ENCODE data around the gene C1orf232. TPM values are rescaled to one million over a fixed set of nuclear protein-coding genes. Genes with fewer than 3 reads are reported as not detected.

The C1orf232 gene
- not detected in 2 replicates for total RNA-seq

DNA sequence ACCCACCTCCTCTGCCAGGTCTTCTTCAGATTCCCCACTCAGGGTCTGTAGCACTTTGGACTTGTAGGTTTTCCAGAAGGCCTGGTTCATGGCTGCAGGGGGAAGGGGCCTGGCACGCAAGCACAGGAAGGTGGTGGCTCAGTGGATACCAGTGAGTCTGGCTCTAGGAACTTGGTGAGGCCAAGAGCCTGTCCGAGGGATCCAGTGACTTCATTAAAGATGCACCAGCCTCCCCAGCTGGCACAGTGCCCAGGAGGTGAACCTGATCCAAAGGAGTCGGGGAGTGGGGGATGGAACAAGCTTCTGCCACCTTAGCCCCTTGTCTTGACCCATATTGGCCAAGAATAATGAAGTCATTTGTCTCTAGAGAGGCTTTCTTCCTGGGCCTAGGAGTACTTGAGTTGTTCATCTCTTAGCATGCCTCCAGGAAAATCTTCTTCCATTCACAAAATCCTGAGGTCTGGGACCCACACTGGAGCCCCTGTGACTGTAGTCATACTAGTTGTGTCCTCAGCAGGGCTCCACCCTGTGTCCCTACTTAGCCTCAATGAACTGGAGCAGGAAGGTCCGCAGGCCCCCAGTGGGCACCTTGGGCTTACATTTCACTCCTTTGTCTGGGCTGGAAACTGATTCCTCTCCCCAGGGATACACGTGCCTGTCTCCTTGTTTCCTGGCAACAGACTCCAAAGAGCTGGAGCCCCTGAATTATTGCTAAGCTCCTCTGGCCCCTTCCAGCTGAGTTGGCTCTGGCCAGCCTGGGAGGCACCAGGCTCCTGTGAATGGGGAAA lies at the start of gene C1orf232:
TSS of gene C1orf232 (minus strand) at position 554 of the 788 bp plus-strand sequence. CDS start at position 90, 464 bp downstream.

DNA sequence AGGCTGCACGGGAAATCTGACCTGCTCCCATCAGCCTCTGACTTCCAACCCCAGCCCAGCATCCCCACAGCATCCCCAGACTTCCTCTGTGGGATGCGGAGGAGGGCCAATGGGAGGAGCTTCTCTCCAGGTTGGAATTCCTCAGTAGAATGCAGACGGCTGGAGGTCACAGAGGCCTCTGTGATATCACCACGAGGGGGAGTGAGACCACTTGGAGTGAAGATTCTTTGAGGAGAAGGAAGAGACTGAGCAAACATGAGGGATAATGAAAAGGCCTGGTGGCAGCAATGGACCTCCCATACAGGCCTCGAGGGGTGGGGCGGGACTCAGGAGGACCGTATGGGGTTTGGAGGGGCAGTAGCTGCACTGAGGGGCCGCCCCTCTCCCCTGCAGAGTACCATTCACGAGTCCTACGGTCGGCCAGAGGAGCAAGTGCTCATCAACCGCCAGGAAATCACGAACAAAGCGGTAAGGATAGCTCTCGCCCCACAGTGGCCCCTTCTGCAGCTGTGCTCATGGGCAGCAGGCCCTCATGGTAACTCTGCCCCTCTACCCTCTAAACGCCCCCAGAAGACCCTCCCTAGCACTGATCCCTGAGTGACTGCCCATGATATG lies 21.7 kb upstream of the C1orf232 start, which contains the start of gene CATSPER4:
TSS of gene CATSPER4 (plus strand) at position 230 of the 615 bp plus-strand sequence. CDS start at position 256, 26 bp downstream.

DNA sequence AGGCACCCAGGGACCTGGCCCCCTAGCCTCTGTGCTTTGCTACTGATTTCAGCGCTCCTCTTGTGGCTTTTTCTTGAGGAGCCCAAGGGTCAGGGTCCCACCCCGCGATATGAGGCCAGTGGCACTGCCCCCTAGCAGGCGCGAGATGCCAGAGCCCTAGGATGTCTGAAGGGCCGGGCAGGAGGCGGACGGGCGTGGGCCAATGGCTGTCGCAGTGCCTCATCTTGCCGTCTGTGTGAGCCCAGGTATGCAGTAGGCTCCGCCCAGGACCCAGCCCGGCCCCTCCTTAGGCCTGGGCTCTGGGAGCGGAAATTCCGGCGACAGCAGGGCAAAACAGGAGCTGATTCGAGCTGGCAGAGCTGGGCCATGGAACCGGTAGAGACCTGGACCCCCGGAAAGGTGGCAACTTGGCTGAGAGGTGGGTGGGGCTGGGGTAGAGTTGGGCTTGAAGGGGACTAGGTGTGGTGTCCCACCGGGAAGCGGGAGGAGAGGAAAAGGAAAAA lies 8.5 kb upstream of the C1orf232 start, which contains the start of gene CNKSR1:
TSS of gene CNKSR1 (plus strand) at position 310 of the 503 bp plus-strand sequence. CDS start at position 367, 57 bp downstream.

DNA sequence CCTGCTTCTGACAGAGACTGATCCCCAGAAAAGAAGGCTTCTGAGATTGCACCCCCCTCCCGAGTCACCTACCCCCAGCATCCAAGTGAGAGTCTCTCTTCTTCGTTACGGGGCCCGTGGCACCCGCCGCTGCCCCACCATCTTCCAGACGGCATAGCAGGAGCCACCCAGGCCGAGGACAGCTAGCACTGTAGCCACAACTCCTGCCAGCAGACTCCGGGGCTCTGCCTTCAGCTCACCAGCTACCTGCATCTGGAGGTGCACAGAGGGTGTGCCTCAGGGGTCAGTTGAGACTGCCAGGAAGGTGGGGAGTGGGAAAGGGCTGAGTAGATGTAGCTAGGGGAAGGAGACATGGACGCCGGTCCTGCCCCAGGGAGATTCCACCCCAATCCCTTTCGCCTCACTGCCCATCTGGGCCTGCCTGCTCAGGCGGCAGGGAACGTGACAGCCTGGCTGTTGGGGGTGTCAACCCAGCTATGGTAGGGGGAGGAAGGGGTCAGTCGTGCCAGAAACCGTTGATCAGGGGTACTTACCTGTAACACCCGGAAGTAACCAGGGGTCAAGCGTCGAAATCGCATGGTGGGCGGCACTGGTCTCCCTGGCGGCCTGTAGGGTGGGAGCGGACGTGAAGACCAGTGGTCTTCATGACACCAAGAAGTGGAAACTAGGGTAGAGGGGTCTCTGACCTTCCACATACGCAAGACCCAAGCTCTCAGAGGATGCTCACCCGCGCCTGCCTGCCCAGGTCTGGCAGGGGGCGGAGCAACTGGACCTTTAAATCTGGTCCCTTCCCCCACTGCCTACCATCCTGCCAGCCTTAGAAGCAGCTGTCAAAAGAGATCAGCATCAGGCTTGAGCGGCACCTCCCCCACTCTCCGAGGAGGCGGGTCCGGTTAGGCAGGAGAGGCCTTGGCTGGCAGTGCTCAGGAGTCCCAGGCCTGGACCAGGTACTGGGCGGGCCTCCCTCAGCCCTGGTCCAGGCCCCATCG lies 2.6 kb upstream of the C1orf232 start, which contains the start of gene ZNF593OS:
TSS of gene ZNF593OS (minus strand) at position 749 of the 989 bp plus-strand sequence. CDS start at position 578, 171 bp downstream.

DNA sequence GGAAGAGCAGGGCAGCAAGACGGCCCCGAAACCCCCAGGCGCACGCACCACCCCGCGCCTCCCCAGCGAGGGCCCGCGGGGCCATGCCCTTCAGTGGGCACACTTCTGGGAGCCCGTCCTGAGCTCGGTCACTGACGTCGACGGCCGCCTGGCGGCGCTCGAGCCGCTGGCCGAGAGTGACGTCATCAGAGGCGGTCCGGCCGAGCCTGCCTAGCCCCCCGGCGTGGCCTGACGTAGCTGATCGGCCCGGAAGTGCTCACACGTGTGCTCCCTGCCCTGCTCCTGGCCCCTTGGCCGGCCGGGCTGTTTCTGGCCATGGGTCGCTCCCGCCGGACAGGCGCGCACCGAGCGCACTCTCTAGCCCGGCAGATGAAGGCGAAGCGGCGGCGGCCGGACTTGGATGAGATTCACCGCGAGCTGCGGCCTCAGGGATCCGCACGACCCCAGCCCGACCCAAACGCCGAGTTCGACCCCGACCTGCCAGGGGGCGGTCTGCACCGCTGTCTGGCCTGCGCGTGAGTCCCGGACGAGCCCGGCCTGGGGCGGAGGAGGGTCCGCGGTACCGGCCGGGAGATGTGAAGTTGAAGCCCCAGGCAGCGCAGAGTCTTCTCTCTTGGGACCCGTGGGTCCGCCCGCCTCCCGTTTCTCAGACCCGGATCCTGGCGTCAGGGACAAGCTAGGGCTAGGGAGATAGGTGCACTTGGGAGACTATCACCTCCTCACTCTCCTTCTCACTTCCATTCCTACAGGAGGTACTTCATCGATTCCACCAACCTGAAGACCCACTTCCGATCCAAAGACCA lies 1.1 kb upstream of the C1orf232 start, which contains the start of gene ZNF593:
TSS of gene ZNF593 (plus strand) at position 240 of the 803 bp plus-strand sequence. CDS start at position 316, 76 bp downstream.

DNA sequence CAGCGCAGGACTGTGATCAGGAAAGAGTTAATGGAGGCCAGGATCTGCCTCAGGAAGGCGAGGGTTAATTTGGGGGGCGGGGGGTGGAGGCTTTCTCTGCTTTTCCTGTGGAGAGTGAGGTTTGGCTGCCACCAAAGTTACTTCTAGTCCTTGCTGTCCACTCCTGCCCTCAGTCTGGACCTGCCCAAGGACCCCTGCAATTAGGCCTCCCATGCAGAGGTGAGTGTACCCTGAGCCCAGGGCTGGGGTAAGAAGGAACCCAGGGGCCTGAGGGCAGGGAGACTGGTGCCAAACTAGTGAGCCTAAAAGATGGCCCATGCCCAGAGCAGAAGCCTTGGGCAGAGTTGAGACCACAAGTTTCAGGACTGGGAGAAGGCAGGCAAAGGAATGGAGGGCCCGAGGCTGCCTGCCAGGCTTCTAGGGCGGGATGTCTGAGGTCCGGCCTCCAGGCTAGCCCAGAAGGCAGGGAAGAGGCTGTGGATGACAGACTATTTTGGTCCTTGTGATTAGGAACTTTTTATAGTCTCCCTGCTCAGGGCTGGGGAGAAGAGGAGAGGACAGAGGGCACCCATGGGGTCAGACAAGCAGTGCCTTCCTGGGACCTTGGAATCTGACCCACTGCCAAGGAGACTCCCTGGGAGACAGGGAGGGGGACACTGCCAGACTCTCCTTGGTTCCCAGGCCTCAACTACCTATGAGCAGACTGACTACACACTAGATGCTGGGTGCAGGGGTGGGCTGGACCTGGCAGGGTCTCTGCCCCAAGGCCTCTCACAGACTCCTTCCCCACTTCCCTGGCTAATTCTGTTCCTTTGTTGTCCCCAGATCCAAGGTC lies 9.6 kb downstream of the C1orf232 start, which contains the start of gene FAM110D:
TSS of gene FAM110D (plus strand) at position 172 of the 835 bp plus-strand sequence. CDS start 2,213 bp downstream, outside the sequence.

Other genes with a start within 250 kb of the C1orf232 start
- 9.7 and 14.5 TPM in 2 replicates for gene PAFAH2, start 170.9 kb downstream of the C1orf232 start, total RNA-seq
- 0.30 and 0.34 TPM in 2 replicates for gene EXTL1, start 147.2 kb downstream of the C1orf232 start, total RNA-seq
- gene SLC30A2, start 122.8 kb downstream of the C1orf232 start, total RNA-seq: not detected in 2 replicates
- not detected in 2 replicates for gene TRIM63, start 101.3 kb downstream of the C1orf232 start, total RNA-seq
- 1.3 and 1.8 TPM in 2 replicates for gene PDIK1L, start 57.1 kb downstream of the C1orf232 start, total RNA-seq
- gene FAM110D, start 9.9 kb downstream of the C1orf232 start, total RNA-seq: not detected in 2 replicates
- gene ZNF593, start 945 bp upstream of the C1orf232 start, total RNA-seq: 62.1 and 65.6 TPM in 2 replicates
- gene ZNF593OS, start 2.9 kb upstream of the C1orf232 start, total RNA-seq: not detected in 2 replicates
- 0.15 and 0.17 TPM in 2 replicates for gene CNKSR1, start 8.5 kb upstream of the C1orf232 start, total RNA-seq
- not detected in 2 replicates for gene CATSPER4, start 21.6 kb upstream of the C1orf232 start, total RNA-seq
- gene CEP85, start 65.2 kb upstream of the C1orf232 start, total RNA-seq: 12.4 and 13.7 TPM in 2 replicates
- gene SH3BGRL3, start 111.1 kb upstream of the C1orf232 start, total RNA-seq: 227 and 265 TPM in 2 replicates
- 6.9 and 8.0 TPM in 2 replicates for gene UBXN11, start 137.7 kb upstream of the C1orf232 start, total RNA-seq
- gene CD52, start 149.0 kb upstream of the C1orf232 start, total RNA-seq: not detected in 2 replicates
- gene CRYBG2, start 185.2 kb upstream of the C1orf232 start, total RNA-seq: 1.3 TPM in 1 of 2 replicates, not detected in the other
- gene ZNF683, start 203.8 kb upstream of the C1orf232 start, total RNA-seq: not detected in 2 replicates
- gene LIN28A, start 241.9 kb upstream of the C1orf232 start, total RNA-seq: not detected in 2 replicates